Smooth muscle cell (in vitro differentiated cells): ENCODE data around the gene CPB1. TPM values are rescaled to one million over a fixed set of nuclear protein-coding genes. Genes with fewer than 3 reads are reported as not detected.

ENCODE experiments used
- DNase-seq: peaks from one replicate; lab custom pipeline; 2025; ENCODE audit not compliant: unreplicated experiment; lab: John Stamatoyannopoulos, UW
- H2AFZ ChIP-seq: fragments of 200-600 bp; sonication (generic); 2 replicates; pipeline ENCODE4 v1.6.0; 2016; ENCODE audit warnings: antibody characterized with exemption, low read depth, mild to moderate bottlenecking
- H3F3A ChIP-seq: fragments of 200-600 bp; sonication (generic); 2 replicates; pipeline ENCODE4 v1.6.0; 2017; ENCODE audit warnings: antibody characterized with exemption, low read depth
- H3K27ac ChIP-seq: fragments of 200-600 bp; sonication (generic); 2 replicates; pipeline ENCODE4 v1.5.1; 2016; ENCODE audit warnings: low read depth, mild to moderate bottlenecking
- H3K27me3 ChIP-seq: fragments of 200-600 bp; sonication (generic); 2 replicates; pipeline ENCODE4 v1.6.1; 2016; ENCODE audit warnings: low read depth, mild to moderate bottlenecking
- H3K36me3 ChIP-seq: fragments of 200-600 bp; sonication (generic); 2 replicates; pipeline ENCODE4 v1.5.1; 2016; ENCODE audit warnings: low read depth
- H3K4me1 ChIP-seq: fragments of 200-600 bp; sonication (generic); 2 replicates; pipeline ENCODE4 v1.5.1; 2016; ENCODE audit warnings: low read depth
- H3K4me2 ChIP-seq: fragments of 200-600 bp; sonication (generic); 2 replicates; pipeline ENCODE4 v1.6.0; 2016; ENCODE audit warnings: mild to moderate bottlenecking
- H3K4me3 ChIP-seq: fragments of 200-600 bp; sonication (generic); 2 replicates; pipeline ENCODE4 v1.5.1; 2016; ENCODE audit warnings: mild to moderate bottlenecking
- H3K79me2 ChIP-seq: fragments of 200-600 bp; sonication (generic); 2 replicates; pipeline ENCODE4 v1.6.0; 2016; ENCODE audit warnings: low read depth, mild to moderate bottlenecking
- H3K9ac ChIP-seq: fragments of 200-600 bp; sonication (generic); 2 replicates; pipeline ENCODE4 v1.6.0; 2016; ENCODE audit warnings: low read depth
- H3K9me3 ChIP-seq: fragments of 200-600 bp; sonication (generic); replicated peaks from 2 replicates; pipeline ENCODE4 v1.5.1; 2016; ENCODE audit warnings: low read depth
- H4K20me1 ChIP-seq: fragments of 200-600 bp; sonication (generic); 2 replicates; pipeline ENCODE4 v1.6.0; 2016; ENCODE audit warnings: low read depth
- CTCF ChIP-seq: fragments of 200-600 bp; sonication (generic); IDR thresholded peaks from 2 replicates; pipeline ENCODE4 v1.5.1; 2017; ENCODE audit warnings: borderline replicate concordance, mild to moderate bottlenecking, antibody characterized with exemption; ENCODE audit not compliant: insufficient read depth, poor library complexity, severe bottlenecking
- WGBS: methylation state at CpG from one replicate; pipeline ENCODE4 v1.1.7; 2016; ENCODE audit warnings: low lambda C conversion rate; 5-methylcytosine and 5-hydroxymethylcytosine counted together
- polyA plus RNA-seq: library from polyadenylated mRNA; unstranded; fragments of >200 nt; fragmentation: Nextera tagmentation; extraction: Ambion mirVana; gene quantifications from 2 replicates; pipeline ENCODE4 v1.2.1, GENCODE V29; 2016
- total RNA-seq: library from RNA; depleted of rRNA; stranded (reverse); fragments of >200 nt; gene quantifications from 2 replicates; pipeline ENCODE4 v1.2.3, GENCODE V29; 2014

Gene CPB1
- total and polyA plus RNA-seq, 2 experiments from 2014 or later: not detected

GRCh38 chr3:148856384-148856783 is 28.8 kb downstream of the CPB1 start:
- H3F3A ChIP-seq: no peaks in the 10 kb centered on the region
- no peaks in the 10 kb centered on the region for H4K20me1 ChIP-seq
- no peaks in the 10 kb centered on the region for H3K9me3 ChIP-seq
- no peaks in the 10 kb centered on the region for H3K27me3 ChIP-seq
- 97% methylated on average over 3 of the region's 3 CpGs for WGBS
- H3K4me3 ChIP-seq: no peak overlapping the region
- no peak overlapping the region for H3K4me2 ChIP-seq
- DNase-seq: no peak
- no peak overlapping the region for H3K9ac ChIP-seq
- TF ChIP-seq CTCF: no peak
- no peaks in the 10 kb centered on the region for H3K36me3 ChIP-seq
- H3K4me1 ChIP-seq: no peaks in the 10 kb centered on the region
- H3K27ac ChIP-seq: no peak overlapping the region
- H3K79me2 ChIP-seq: no peaks in the 10 kb centered on the region
- no peak overlapping the region for H2AFZ ChIP-seq

- WGBS: 91% methylated on average over 4 of the region's 4 CpGs
- H3K9me3 ChIP-seq: no peaks in the 10 kb centered on the region
- H3K27me3 ChIP-seq: no peaks in the 10 kb centered on the region
- H3K79me2 ChIP-seq: no peaks in the 10 kb centered on the region
- H3K4me2 ChIP-seq: no peak overlapping the region
- H3K4me1 ChIP-seq: no peaks in the 10 kb centered on the region
- H3F3A ChIP-seq: no peaks in the 10 kb centered on the region
- H3K9ac ChIP-seq: no peak overlapping the region
- H4K20me1 ChIP-seq: no peaks in the 10 kb centered on the region
- no peak for TF ChIP-seq CTCF
- H2AFZ ChIP-seq: no peak overlapping the region
- DNase-seq: no peak
- H3K27ac ChIP-seq: no peak overlapping the region
- H3K36me3 ChIP-seq: no peaks in the 10 kb centered on the region
- no peak overlapping the region for H3K4me3 ChIP-seq
Measured at GRCh38 chr3:148857316-148857715, 29.7 kb downstream of the CPB1 start.

GRCh38 chr3:148861277-148861869 is 33.8 kb downstream of the CPB1 start:
- peak; percentile 69 for TF ChIP-seq CTCF
- 28% methylated on average over 1 of the region's 1 CpG for WGBS

GRCh38 chr3:148863297-148863696 is 35.7 kb downstream of the CPB1 start:
- H3K4me3 ChIP-seq: no peak overlapping the region
- no peak for TF ChIP-seq CTCF
- no peak for DNase-seq
- H3K4me2 ChIP-seq: no peak overlapping the region
- H3K36me3 ChIP-seq: no peaks in the 10 kb centered on the region
- no peaks in the 10 kb centered on the region for H3K4me1 ChIP-seq
- no peak overlapping the region for H3K9ac ChIP-seq
- 64% methylated on average over 4 of the region's 4 CpGs for whole genome bisulfite sequencing
- H3K27ac ChIP-seq: no peak overlapping the region
- no peaks in the 10 kb centered on the region for H3K9me3 ChIP-seq
- peaks cover 4% of the 10 kb centered on the region for H3K27me3 ChIP-seq
- H3F3A ChIP-seq: no peaks in the 10 kb centered on the region
- H2AFZ ChIP-seq: no peak overlapping the region
- no peaks in the 10 kb centered on the region for H4K20me1 ChIP-seq
- H3K79me2 ChIP-seq: no peaks in the 10 kb centered on the region

More at GRCh38 chr3:148861277-148861869, 33.8 kb downstream of the CPB1 start:
- H3K36me3 ChIP-seq: no peaks in the 10 kb centered on the region
- H3K4me1 ChIP-seq: no peaks in the 10 kb centered on the region
- H3K4me2 ChIP-seq: no peak overlapping the region
- no peak for DNase-seq
- H3K27ac ChIP-seq: no peak overlapping the region
- H3K9me3 ChIP-seq: no peaks in the 10 kb centered on the region
- no peak overlapping the region for H3K4me3 ChIP-seq
- H3K27me3 ChIP-seq: peaks cover 4% of the 10 kb centered on the region
- H4K20me1 ChIP-seq: no peaks in the 10 kb centered on the region
- no peak overlapping the region for H2AFZ ChIP-seq
- no peak overlapping the region for H3K9ac ChIP-seq
- no peaks in the 10 kb centered on the region for H3K79me2 ChIP-seq
- H3F3A ChIP-seq: no peaks in the 10 kb centered on the region
